Measurements from ENCODE around the gene GTF2I.
"Not testable (repeated sequence)": the region's sequence is repeated elsewhere in the genome, so short reads cannot be mapped to it uniquely, and the experiment has no call there.

Gene GTF2I

DNA sequence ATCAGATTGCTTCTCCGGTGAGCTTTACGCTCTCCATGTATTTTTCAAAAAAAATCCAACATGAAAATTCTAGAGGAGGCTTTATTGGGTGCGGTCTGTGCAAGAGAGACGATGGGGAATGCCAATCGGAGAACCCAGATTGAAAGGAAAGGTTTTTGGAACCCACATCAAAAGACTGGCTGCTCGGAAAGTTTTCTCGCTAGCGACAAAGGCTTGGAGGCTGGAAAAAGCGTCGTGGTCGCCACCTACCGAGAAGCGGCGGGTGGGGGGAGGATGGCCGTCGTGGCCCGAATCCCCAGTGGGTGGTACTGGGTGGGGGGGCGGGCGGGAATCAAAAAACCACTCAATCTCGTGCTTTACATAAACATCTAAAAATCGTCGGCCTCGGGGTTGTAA, 1.1 kb upstream of the GTF2I start:
- no peak for DNase-seq (ENCODE audit: low read depth, low spot score)

DNA sequence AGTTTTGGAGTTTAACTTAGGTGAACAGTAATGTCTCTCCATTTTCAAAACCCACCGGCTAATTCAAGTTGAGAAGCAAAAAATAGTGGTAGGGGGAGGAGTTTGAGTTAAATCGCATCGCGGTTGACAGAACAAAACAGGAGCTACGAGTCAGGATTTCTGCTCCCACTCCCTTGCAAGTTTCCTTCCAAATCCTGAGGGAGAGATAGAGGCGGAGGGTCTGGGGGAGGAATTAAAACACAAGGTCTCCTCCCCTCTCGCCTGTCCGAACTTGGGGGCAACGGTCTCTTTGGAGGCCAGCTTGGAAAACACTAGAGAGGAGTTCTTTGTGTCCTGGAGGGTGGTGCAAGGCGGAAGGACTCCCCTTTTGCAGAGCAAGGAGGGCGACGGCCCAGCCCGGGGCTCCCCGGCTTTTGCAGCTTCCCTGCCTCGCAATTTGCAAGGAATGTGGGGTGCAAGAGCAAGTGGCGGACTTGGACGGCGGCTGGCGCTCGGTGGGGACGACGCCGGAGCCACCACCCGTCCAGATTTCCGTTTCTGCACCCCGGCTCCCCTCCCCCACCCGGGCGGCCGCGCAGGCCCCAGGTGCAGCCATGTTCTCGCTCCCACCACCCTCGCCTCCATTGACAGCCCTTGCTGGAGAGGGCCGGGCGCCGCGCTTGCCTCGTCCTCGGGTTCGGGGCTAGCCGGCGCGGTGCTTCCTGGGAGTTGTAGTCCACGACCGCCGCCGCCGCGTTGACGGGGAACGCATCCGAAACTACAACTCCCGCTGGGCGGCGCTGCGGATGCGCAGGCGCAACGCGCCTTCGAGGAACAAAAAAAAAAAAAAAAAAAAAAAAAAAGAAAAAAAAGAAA, 454 bp upstream of the GTF2I start:
- DNase-seq (ENCODE audit: low read depth, low spot score), result peak; percentile 90

DNA sequence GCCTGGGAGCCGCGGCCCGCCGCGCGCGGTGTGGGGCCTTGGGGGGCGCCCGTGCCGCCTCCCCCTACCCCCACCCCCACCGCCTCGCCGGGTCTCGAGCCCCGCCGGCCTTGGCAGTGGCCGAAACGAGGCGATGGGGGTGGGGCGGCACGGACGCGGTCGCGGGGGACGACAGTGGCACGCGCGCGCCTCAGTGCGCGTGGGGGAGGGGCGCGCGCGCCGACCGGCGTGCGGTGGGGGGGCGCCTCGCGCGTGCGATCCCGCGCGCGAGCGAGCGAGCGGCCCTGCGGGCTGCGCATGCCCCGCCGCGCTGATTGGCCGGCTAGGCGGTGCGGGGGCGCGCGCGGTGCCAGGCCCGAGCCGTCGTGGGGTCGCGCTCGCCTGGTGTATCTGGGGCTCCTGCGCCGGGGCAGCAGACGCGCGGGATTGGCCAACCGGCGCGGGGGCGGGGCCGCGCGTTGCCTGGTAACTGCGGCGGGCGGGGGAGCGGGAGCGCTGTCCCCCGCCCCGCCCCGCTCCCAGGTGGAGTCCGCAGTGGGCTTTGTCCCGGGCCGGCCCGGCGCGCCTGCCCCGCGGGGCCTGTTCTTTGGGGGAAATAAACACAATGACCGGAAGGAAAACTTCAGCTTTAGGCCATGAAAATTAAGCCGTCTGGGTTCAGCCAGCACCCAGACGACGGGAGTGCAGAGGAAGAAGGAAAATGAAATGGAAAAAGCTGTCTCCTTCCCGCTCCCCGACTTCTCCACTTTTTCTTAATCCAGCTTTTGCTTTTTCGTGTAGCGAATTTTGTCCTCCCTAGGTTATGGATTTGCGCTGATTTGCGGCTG, 873 bp downstream of the GTF2I start:
- DNase-seq (ENCODE audit: low read depth, low spot score), result peak; percentile 81

DNA sequence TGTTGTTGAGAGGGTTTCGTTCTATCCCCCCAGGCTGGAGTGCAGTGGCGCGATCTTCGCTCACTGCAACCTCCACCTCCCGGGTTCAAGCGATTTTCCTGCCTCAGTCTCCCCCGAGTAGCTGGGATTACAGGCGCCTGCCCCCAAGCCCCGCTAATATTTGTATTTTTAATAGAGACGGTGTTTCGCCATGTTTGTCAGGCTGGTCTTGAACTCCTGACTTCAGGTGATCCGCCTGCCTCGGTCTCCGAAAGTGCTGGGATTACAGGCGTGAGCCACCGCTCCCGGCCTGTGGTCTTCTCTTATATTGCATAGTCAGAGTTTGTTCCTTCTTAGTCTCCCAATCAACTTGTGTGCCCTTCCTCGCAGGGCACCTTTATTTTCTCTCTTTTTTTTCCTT, 2.7 kb downstream of the GTF2I start:
- not testable (repeated sequence) for DNase-seq (ENCODE audit: low read depth, low spot score)

DNA sequence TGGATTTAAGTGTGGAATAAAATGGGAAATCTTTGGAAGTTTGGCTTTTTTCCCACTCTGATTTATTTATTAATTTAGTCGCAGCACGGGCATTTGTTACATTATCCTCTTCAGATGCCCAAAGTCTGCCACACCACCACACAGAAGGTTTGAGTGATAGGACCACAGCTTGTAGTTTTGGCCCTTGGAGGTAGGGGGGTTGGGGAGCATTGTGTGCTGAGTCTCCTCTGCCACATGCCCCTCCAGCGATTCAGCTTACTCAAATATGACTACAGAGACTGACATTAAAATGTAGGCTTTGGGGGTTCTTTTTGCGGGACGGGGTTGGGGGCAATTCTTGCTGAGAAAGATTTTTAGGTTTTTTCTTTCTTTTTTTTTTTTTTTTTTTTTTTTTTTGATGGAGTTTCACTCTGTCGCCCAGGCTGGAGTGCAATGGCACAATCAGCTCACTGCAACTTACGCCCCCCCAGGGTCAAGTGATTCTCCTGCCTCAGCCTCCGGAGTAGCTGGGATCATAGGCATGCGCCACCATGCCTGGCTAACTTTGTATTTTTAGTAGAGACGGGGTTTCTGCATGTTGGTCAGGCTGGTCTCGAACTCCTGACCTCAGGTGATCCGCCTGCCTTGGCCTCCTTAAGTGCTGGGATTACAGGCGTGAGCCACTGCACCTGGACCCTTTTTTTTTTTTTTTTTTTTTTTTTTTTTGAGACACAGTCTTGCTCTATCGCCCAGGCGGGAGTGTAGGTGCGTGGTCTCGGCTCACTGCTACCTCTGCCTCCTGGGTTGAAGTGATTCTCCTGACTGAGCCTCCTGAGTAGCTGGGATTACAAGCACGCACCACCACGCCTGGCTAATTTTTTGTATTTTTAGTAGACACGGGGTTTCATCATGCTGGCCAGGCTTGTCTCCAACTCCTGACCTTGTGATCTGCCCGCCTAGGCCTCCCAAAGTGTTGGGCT, 4.6 kb downstream of the GTF2I start:
- DNase-seq (ENCODE audit: low read depth, low spot score), result not testable (repeated sequence)

DNA sequence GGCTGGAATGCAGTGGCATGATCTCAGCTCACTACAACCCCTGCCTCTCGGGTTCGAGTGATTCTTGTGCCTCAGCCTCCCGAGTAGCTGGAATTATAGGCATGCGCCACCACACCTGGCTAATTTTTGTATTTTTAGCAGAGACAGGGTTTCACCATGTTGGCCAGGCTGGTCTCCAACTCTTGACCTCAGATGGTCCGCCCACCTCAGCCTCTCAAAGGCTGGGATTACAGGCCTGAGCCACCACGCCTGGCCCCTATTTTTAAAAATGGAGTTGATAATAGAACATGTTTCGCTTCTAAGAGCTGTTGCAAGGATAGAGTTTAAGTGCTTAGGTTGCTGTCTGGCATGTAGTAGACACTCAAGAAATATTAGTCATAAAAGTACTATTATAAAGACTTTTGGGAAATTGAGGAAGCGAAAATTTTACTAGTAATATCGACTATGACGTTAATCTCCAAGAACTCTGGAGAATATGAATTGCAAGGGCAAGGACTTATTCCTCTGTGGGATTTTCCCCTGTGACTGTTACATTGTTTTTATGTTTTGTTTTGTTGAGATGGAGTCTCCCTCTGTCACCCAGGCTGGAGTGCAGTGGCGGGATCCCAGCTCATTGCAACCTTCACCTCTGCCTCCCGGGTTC, 7.9 kb downstream of the GTF2I start:
- DNase-seq (ENCODE audit: low read depth, low spot score), result no peak

DNA sequence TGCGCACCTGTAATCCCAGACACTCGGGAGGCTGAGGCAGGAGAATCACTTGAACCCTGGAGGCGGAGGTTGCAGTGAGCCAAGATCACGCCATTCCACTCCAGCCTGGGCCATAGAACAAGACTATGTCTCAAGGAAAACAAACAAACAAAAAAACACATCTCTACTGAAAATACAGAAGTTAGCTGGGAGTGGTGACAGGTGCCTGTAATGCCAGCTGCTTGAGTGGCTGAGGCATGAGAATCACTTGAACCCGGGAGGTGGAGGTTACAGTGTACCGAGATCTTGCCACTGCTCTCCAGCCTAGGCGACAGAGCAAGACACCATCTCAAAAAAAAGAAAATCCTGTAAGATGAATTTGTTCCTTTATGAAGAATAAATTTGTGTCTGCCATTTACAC, 9.5 kb downstream of the GTF2I start:
- DNase-seq (ENCODE audit: low read depth, low spot score), result not testable (repeated sequence)

DNA sequence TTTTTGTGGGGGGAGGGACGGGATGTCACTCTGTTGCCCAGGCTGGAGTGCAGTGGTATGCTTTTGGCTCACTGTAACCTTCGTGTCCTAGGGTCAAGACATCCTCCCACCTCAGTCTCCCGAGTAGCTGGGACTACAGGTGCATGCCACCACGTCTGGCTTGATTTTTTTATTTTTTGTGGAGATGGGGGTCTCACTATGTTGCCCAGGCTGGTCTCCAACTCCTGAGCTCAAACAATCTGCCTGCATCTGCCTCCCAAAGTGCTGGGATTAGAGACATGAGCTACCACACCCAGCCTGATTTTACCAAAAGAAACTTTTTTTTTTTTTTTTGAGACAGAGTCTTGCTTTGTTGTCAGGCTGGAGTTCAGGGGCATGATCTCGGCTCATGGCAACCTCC, 10.0 kb downstream of the GTF2I start:
- not testable (repeated sequence) for DNase-seq (ENCODE audit: low read depth, low spot score)

DNA sequence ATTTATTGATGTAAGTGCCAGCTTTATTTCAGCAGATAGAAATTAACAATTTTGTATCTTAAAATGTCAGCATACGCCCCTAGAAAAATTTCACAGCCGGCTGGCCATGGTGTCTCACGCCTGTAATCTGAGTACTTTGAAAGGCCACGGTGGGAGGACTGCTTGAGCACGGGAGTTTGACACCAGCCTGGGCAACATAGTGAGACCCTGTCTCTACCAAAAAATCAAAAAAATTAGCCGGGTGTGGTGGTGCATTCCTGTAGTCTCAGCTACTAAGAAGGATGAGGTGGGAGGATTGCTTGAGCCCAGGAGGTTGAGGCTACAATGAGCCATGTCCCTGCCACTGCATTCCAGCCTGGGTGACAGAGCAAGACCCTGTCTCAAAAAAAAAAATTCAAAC, 14.1 kb downstream of the GTF2I start:
- no peak for DNase-seq (ENCODE audit: low read depth, low spot score)

DNA sequence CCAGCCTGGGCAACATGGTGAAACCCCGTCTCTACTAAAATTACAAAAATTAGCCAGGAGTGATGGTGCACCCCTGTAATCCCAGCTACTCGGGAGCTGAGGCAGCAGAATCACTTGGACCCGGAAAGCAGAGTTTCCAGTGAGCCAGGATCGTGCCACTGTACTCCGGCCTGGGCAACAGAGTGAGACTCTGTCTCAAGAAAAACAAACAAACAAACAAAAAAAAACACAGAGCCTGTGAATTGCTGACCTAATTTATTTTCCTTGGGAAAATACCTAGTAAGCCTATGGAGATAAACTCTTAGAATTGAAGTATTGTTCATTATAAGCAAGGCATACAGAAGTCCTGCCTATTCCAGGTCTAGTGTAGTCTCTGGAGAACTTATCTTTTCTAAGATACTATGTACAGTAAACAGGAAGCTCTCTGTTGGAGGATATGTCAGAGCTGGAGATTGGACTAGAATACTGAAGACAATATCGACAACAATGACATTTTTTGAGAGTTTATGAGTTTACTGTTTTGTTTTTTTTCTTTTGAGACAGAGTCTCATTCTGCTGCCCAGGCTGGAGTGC, 14.9 kb downstream of the GTF2I start:
- no peak for DNase-seq (ENCODE audit: low read depth, low spot score)

DNA sequence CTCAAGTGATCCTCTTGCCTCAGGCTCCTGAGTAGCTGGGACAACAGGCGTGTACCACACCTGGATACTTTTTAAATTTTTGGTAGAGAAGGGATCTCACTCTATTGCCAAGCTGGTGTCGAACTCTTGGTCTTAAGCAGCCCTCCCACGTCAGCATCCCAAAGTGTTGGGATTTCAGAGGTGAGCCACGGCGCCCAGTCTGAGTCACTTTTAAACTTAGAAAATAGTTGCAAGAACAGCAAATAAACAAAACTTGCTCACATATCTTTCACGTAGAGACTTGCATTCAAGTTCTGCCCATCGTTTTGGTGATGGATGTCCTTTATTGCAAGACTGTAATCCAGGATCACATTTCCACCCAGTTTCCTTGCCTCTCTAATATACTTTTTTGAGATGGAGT, 16.6 kb downstream of the GTF2I start:
- no peak for DNase-seq (ENCODE audit: low read depth, low spot score)

DNA sequence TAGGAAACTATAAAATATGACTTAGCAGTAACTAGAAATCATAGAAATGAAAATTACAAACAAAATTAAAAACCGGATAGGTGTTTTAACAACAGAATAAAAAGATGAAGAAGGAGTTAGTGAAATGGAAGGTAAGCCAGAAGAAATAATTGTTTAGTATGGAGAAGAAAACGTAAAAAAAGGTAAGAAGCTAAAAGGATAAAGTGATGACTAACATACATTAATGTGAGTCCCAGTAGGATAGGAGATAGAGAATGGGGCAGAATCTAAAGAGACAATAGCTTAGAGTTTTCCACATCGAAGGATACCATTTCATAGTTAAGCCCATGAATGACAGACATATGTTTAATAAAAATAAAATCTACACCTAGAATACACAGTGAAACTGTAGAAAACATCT, 25.3 kb downstream of the GTF2I start:
- DNase-seq (ENCODE audit: low read depth, low spot score), result no peak

DNA sequence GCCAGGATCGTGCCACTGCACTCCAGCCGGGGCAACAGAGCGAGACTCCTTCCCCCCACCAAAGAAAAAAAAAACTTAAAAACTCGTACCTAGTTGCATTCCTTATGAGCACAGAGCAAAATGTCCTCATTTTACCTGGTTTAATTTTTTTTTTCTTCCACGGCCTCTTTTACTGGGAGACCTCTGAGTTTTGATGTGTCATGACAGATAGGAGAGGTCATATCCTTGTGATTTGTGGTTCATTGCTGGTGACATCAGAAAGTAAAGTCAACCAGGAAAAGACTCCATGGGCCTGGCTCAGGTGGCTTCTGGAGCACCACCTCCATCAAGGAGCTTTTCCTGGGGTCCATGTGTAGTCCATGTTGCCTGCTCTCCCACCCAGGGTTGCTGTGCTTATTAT, 26.3 kb downstream of the GTF2I start:
- no peak for DNase-seq (ENCODE audit: low read depth, low spot score)

DNA sequence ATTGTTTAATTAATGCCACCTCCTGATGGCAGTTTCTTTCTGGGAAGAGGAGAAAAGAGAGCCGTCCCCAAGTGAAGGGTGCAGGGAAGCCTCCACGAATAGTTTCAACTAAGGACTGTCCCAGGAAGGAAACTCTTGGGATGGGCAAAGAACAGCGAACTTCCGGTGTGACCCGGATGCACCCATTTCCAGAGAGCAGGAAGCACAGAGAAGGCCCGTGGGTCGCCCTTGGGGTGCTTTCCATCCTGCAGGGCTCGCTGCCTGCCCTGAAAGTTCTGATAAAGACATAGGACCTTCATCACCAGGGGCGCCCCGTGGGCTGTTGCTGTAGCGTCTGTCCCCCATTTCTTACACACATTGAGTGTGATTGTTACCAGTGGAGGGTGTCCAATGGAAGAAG, 27.0 kb downstream of the GTF2I start:
- no peak for DNase-seq (ENCODE audit: low read depth, low spot score)

DNA sequence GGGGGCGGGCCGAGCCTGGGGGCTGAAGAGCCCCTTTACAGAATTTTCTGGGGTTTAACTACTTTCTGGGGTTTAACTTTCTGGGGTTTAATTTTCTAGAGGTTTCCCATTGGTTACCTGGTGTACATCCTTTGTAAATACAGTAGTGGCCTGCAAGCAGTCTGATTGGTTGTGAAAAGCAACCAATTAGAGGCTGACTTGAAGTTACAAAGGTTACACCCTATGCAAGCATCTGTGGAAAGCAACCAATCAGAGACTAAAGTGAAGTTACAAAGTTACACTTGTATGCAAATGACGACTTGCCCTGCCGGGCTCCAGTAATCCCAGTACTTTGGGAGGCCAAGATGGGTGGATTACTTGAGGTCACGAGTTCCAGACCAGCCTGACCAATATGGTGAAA, 27.4 kb downstream of the GTF2I start:
- DNase-seq (ENCODE audit: low read depth, low spot score), result no peak

DNA sequence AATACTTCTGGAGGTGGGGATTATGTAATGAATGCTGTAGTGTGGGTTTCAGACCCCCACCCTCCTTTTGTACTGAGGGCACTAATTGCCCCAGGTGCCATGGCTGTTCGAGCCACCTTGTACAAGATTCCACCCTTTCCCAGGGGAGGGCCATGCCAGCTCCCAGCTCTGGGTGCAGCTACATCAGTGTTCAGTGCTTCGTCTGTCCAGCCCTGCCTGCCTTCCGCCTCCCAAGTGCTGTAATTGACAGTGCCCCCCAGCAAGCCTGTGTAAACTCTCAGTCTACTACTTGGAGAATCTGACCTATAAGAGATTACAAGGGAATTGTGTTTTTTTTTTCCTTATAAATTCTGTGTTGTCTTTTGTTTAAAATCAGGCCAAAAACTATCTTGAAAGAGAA, 33.0 kb downstream of the GTF2I start:
- no peak for DNase-seq (ENCODE audit: low read depth, low spot score)

DNA sequence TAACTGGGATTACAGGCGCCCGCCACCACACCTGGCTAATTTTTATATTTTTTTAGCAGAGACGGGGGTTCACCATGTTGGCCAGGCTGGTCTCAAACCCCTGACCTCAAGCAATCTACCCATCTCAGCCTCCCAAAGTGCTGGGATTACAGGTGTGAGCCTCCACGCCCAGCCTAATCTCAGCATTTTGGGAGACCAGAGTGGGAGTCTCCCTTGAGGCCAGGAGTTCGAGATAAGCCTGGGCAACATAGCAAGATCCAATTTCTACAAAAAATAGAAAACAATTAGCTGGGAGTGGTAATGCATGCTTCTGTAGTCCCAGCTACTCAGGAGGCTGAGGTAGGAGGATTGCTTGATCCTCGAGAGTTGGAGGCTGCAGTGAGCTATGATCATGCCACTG, 46.9 kb downstream of the GTF2I start:
- not testable (repeated sequence) for DNase-seq (ENCODE audit: low read depth, low spot score)

DNA sequence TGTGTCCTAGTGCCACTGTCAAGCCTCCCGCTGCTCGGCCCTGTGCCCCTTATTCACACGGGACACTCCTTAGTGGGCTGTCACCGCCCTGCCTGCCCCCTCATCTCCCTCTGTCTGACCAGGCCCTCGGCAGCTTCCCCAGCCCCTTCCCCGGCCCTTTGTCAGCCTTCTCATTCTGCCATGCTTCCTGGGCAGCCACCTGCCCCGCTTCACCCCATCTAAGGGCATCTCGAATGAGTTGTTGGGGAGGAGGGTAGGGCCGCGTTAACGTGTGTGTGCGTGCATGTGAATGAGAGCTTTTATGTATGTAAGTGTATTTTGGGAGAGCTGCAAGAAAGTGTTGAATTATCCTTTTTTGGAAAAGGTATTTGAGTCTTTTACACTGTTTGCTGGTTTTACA, 49.7 kb downstream of the GTF2I start:
- DNase-seq (ENCODE audit: low read depth, low spot score), result no peak

DNA sequence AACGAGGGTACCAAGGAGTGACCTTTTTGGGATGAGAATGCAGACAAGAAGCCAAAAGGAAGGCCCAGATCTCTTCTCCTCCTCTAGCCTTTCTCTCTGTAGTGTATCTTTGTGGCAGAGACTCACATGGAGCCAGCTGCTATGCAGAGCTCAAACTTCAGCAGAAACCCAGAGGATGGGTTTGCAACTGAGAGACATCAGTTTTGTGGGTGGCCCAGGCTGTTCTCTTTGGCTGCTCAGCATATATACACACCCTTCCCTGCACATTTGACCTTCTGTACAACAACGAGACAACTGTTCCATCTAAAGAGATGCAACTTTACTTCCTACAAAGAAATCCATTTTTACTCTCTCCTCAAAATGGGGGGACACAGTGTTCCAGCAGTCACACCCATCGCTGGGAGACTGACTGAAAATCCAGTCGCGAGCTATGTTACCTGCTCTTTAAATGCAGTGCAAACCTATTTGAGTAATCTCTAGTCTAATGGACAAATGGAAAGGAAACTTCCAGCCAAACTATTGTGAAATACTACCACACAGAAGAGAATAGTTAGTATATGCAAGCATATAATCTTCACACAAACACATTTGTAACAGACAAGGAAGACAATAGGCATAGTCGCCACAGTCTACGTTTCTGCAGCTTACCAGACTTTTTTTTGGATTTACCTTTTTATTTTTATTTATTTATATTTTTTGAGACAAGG, 51.2 kb downstream of the GTF2I start:
- DNase-seq (ENCODE audit: low read depth, low spot score), result no peak
